Sciatic nerve (tissue), 2 donors: ENCODE data around the gene CLDN19. TPM values are rescaled to one million over a fixed set of nuclear protein-coding genes. Genes with fewer than 3 reads are reported as not detected.
A peak's percentile ranks its signal among the peaks of the same experiment; 100 is the strongest.

ENCODE experiments used
- ATAC-seq: fragments of 200-7000 bp; cut with Tn5 transposase; one replicate; pipeline ENCODE4 v1.9.1; 2020; ENCODE audit warnings: mild to moderate bottlenecking, moderate library complexity
- DNase-seq: peaks from one replicate; pipeline ENCODE4 v3.0.0-alpha.2; 2020; ENCODE audit warnings: low spot score
- intact Hi-C: fragments of 100-400 bp; cut with DNase I; formaldehyde crosslinking; loops from one replicate; pipeline ENCODE4 v1.14.2; 2022
- total RNA-seq: library from RNA; stranded (reverse); fragmentation: NEBNext Ultra II Directional; extraction: Animal tissue kit (Norgen Biotek cat#: 25700); gene quantifications from one replicate; pipeline ENCODE4 v1.2.1, GENCODE V29; 2021
- donor health status: DM: no; HTN: no; CAD: no.
- donor health status: DM: no; HTN: no; CAD: no.

The CLDN19 gene, protein sequence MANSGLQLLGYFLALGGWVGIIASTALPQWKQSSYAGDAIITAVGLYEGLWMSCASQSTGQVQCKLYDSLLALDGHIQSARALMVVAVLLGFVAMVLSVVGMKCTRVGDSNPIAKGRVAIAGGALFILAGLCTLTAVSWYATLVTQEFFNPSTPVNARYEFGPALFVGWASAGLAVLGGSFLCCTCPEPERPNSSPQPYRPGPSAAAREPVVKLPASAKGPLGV
- 243 TPM for total RNA-seq

DNA sequence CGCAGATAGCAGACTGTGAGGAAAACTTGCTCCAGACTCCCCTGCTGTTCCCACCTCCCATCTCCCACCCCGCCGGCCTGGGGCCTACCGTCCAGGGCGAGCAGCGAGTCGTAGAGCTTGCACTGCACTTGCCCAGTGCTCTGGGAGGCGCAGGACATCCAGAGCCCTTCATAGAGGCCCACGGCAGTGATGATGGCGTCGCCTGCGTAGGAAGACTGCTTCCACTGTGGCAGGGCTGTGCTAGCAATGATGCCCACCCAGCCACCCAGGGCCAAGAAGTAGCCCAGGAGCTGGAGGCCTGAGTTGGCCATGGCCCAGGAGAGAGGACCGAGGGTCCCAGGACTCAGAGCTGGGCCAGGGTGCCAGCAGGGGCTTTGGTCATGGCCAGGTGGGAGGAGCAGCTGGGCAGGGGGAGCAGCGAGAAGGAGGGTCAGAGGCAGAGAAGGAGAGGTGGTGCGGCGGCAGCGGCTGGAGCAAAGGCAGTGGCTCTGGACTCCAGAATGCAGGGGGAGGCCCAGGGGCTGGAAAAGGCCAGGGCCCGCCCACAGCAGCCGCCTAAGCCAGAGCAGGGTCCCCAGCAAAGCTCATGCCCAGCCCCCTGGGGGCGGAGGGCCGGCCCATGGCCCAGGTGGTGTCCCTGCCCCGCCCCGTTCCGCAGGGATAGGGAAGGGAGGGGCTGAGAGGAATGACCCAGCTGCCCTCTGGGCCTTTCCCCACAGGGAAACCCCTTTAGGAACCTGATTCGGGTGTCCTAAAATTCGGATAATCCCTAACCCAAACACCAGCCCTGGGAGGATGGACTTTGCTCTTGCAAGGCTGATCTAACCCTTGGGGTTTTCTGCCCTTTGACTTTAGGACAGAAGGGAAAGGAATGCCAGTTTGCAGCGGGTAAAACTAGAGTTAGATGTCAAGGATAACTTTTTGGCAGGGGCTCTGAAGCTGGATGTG, at the start of gene CLDN19:
Gene CLDN19, minus strand, starts transcription at position 484 of the 948 bp plus-strand sequence. Its CDS starts 173 bp downstream, at position 311.
- ATAC-seq = peak; percentile 72
- peak; percentile 75 for DNase-seq
- intact Hi-C loops = loop anchor here (10.0 kb wide), 2 partner anchors 75 to 155 kb away; no protein-coding TSS in a partner anchor

DNA sequence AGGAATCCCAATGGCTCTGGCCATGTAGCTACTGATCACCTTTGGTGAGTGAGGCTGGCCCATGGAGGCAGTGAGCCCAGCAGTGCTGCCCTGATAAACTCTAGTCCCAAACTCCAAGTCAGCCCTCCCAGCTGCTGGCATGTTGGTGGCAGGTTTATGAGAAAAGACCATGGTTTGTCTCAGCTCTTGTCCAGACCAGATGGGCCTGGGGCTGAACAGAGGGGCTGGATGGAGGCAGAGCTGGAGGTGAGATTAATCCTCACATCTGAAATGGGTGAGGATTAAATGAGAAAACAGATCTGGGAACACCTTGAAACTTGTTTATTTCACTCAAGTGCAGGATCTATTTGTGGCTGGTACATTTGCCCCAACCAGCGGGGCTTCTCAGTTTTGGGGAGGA, 48.0 kb upstream of the CLDN19 start:
- DNase-seq (no peak), ATAC-seq (no peak)
- intact Hi-C loops = no loop called here

DNA sequence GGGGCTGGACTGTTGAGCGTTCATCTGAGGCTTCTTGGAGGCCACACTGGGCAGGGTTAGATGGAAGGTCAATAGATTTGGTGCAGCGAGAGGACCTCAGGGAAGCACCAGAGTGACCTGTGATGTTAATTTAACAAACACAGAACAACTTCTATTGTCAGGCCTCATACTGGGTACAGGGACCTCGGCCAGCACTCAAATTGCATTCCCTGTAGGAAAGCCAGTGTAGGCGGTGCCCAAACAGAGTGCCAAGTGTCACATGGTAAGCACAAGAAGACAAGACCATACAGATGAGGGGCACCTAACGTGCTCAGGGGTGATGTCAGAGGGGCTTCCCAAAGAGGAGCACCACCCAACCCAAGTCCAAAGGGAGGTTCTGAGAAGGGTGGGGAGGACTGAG, 46.1 kb upstream of the CLDN19 start:
- intact Hi-C loops = no loop called here
- no peak for DNase-seq
- no peak for ATAC-seq

DNA sequence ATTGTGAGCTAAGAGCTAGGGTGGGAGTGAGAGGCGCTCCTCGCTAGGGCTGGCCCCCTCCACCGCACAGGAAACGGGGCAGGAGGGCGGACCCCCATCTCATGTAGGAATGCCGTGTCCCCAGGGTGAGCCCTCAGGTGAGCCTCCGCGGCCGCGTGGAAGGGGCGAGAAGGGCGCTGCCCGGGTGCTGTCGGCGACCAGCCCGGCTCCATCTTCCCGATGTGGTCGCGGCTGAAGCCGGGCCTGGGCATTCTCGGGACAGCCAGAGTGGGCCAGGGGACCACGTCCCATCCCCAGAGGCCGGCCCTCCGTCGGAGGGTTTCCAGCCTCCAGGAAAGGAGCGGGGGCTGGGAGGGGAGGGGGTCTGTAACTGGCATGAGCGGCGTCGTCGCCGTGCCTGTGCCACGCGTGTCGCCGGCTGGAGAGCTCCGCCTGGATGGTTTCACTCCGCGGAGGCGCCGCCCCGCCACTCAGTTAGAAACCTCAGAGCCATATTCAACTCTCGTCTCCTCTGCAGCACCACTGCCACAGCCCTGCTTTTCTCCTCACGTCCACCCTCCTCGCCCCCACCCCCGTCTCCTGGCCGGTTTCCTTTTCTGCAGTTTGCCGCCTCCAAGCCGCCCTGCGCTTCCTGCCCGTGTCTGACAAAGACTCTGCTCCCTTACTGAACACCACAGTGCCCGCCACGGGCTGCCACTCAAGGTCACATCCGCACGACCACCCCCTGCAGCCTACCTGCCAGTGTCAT, 45.1 kb upstream of the CLDN19 start, which contains the start of gene TMEM269:
Gene TMEM269, plus strand, starts transcription at position 46 of the 748 bp plus-strand sequence. CDS start 4,903 bp downstream, outside the sequence.
- DNase-seq = peak; percentile 62
- ATAC-seq = peak; percentile 65
- intact Hi-C loops = no loop called here

DNA sequence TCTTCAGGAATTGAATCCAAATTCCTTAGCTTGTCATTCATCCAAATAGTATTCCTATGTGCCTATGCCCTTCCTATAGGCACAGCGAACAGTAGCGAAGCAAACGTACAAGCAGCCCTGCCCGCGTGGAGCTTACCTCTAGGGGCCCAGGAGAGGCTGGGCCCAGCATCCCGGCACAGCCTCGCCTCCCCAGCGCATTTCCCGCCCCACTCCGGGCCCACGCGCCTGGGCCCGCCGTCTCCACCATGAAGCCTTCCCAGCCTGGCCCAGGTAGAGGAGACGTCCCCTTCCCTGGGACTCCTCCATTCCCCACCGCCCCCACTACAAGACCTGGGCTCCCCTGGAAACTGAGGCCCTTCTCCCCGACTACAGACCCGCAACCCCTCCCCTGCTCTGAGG, 44.5 kb upstream of the CLDN19 start:
- intact Hi-C loops = no loop called here
- DNase-seq (no peak), ATAC-seq (peak; percentile 11)

DNA sequence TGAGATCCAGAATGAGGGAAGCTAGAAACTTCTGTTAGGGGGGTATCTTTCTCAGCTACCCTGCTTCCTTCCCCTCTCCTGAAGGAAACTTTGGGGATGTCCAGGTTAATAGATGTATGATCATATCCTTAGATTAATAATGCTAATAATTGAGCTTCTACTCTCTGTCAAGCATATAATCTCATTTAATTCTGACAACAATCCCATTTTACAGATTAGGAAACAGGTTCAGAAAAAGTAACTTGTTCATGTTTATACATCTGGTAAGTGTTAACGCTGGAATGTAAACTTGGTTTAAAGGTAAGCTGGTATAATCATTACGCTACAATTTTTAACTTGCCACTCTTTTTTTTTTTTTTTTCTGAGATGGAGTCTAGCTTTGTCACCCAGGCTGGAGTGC, 43.1 kb upstream of the CLDN19 start:
- DNase-seq (no peak), ATAC-seq (no peak)
- intact Hi-C loops = no loop called here

DNA sequence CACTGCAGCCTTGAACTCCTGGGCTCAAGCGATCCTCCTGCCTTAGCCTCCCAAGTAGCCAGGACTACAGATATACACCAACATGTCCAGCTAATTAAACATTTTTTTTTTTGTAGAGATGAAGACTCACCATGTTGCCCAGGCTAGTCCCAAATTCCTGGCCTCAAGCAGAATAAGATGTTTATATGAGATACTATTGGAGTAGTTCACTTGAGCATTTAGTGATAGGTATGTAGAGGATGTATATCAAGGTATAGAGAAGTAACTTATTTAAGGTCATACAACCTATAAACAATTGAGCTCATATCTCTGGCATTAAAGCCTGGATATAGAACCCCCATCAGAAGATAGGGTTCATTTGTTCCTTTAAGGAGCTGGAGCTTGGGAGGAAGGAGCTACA, 40.1 kb upstream of the CLDN19 start:
- DNase-seq = no peak
- ATAC-seq = no peak
- intact Hi-C loops = no loop called here

DNA sequence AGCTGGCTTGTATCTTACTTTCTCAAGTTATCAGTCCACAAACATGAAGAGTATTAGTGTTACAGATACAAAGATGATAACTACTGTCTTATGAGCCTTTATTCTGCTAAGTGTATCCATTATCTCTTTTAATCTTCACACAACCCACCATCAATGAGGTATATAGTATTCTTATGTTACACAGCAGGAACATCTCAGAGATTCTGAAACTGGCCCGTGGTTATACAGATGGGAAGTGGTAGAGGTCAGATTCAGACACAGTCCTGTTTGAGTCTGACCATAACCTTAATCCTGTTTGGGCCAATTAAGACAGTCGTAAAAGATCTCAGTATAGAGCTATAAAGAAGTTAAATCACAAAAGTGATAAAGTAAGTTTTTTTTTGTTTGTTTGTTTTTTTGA, 39.7 kb upstream of the CLDN19 start:
- DNase-seq (no peak), ATAC-seq (no peak)
- intact Hi-C loops = no loop called here

DNA sequence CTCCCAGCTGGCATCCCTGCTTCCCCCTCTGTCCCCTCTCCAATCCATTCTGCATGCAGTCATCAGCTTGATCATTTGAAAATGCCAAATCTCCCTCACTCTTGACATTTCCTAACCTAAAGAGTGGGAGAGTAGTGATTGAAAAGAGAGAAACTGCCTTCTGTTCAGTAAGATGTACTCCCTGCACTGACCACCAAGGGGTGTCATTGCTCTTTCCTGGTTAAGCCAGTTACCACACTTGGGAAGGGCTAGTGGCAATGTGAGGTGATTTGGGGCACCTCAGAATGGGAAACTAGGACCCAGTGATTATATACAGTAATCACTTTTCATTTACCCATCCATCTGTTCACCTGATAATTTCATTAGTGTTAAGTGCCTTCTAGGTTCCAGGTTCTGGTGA, 37.8 kb upstream of the CLDN19 start:
- no peak for DNase-seq
- intact Hi-C loops = no loop called here
- peak; percentile 82 for ATAC-seq

DNA sequence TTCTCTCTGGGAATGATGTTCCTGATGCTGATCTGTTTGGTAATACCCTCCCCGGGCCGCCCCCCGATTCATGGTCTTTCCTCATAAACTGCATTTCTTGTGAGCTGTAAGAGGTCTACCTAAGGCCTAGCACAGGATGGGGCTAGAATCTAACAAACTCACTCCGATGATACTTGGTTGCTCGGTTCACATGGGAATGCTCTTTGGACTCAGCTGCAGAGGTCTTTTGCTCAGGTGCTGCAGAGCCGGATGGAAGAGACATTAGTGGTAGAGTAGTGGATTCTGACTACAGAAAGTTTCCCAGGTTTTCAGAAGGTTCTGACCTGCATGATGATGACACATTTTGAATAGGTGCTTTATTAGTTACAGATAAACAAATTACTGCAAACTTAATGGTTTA, 36.5 kb upstream of the CLDN19 start:
- intact Hi-C loops = no loop called here
- no peak for ATAC-seq
- DNase-seq = no peak

DNA sequence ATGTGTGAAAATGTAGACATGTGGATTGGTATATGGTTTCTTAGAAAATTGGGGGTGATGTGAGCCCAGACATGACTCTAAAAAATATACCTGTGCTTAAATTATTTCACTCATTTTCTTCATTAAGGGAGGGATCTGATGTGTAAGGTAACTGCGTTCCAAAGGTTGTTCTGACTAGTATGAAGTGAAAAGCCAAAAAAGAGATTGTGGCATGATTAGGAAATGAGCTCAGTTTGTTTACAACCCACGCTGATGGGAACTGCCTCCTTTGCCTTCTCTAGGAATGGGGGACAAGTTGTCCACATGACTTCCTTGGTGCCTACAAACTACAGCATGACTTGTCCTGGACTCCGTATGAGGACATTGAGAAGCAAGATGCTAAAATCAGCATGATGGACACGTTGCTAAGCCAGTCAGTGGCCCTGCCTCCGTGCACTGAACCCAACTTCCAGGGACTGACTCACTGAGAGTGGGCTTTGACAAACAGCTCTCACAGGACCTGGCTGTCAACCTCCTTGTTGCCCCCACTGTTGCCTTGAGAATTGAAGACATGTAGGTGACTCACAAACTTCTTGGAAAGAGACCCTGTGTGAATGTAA, 35.0 kb upstream of the CLDN19 start:
- DNase-seq (no peak), ATAC-seq (no peak)
- intact Hi-C loops = no loop called here

DNA sequence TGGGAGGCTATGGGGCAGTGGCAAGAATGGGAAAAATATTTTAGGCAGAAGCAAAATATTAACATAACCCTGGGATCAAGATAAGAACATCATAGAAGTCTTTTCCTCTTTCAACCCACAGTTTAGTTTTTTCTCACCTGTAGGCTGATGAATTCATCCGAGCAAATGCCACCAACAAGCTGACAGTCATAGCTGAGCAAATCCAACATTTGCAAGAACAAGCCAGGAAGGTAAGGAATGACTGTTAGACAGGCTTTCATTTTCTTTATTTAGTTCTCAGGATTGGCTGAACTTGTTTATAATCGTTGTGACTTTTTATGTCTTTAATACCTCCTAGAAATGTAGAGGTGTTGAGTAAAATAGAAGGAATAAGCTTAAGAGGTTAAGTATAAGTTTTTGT, 33.4 kb upstream of the CLDN19 start:
- ATAC-seq = no peak
- intact Hi-C loops = no loop called here
- DNase-seq = no peak

DNA sequence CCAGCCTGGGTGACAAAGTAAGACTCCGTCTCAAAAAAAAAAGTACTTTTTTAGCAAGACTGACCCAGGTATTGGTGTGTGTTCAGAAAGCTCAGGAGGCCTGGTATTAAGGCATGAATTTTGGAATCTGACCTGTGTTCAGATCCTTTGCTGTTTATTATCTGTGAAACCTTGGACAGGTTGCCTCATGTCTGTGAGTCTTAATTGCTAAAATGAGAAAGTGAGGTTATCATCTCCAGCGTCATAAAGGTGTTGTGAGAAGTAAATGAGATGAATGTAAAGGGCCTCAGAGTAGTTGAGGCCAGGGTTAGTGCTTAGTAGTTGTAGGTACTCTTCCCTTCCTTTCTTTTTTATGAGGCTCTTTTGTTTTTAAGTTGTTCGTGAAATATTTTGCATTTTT, 29.8 kb upstream of the CLDN19 start:
- DNase-seq (no peak), ATAC-seq (no peak)
- intact Hi-C loops = no loop called here

DNA sequence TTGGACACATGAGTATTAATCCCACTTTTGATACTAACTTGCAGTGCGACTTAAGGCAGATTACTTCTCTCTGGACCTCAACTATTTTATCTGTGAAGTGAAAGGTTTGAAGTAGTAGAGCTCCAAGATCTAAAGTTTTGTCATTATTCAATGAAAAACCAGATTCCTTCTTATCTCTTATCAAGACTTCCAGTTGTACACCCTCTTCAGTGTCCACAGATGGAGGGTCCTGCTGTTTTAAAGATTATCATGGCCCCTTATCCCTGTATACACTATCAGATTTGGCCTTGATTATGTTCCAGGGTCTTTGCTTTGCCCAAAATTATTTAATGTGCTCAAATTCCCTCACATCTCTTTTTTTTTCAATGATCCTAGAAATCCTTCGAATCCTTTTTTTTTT, 28.1 kb upstream of the CLDN19 start:
- no peak for ATAC-seq
- intact Hi-C loops = no loop called here
- DNase-seq = no peak

DNA sequence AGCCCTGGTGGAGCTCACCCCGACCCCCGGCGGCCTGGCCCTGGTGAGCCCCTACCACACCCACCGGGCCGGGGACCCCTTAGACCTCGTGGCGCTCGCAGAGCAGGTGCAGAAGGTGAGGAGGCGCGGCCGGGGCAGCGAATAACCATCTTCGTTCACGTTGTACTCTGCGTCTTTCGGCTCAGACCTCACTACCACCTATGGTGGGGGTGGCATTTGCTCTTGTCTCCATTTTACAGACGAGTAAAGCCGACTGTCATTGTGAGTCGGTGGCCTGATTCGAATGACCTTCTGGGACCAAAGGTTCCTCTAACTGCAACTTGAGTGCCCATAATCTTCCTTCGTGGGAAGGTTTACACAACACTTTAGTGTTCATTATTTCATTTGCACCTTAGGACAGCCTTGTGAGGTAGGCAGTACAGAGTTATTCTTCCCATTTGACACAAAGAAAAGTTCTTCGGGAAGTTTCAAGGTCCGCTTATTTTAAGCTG, 27.5 kb upstream of the CLDN19 start:
- DNase-seq (no peak), ATAC-seq (no peak)
- intact Hi-C loops = no loop called here

DNA sequence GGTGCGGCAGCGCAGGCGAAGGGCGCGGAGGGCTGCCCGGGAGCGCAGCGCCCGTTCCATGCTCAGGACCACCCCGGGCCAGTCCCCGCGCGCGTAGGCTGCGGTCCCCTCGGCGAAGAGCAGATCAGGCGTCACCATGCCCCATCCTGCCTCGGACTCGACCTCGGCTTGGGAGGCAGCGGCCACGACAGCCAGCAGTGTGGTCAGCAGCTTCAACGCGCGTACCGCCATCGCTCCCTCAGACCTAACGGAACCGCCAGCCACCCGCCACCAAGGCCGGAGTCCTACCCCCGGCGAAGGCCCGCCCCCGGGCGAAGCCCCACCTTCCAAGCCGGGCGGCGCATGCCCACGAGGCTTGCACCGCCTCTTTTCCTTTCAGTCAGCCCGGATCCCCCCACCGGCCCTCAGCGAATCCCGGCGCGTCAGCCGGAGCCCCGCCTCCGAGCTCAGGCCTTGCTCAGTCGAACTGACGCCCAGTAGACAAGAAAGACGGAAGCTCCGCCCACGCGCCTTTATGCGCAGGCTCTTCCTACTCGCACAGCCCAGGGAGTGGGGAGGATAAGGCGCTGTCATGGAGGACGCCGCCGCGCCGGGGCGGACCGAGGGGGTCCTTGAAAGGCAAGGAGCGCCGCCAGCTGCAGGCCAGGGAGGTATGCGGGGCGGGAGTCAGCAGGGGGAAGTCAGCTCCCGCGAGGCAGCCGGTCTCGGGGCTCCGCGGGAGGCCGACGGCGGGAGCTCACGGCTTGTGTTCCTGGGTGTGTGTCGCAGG, 26.9 kb upstream of the CLDN19 start, which contains the start of the genes C1orf50 and P3H1:
Gene C1orf50, plus strand, starts transcription at position 509 of the 769 bp plus-strand sequence. Its CDS starts 63 bp downstream, at position 572.
Gene P3H1, minus strand, starts transcription at position 288 of the 769 bp plus-strand sequence. Its CDS starts 57 bp downstream, at position 231.
- ATAC-seq = peak; percentile 98
- peak; percentile 100 for DNase-seq
- intact Hi-C loops = no loop called here

DNA sequence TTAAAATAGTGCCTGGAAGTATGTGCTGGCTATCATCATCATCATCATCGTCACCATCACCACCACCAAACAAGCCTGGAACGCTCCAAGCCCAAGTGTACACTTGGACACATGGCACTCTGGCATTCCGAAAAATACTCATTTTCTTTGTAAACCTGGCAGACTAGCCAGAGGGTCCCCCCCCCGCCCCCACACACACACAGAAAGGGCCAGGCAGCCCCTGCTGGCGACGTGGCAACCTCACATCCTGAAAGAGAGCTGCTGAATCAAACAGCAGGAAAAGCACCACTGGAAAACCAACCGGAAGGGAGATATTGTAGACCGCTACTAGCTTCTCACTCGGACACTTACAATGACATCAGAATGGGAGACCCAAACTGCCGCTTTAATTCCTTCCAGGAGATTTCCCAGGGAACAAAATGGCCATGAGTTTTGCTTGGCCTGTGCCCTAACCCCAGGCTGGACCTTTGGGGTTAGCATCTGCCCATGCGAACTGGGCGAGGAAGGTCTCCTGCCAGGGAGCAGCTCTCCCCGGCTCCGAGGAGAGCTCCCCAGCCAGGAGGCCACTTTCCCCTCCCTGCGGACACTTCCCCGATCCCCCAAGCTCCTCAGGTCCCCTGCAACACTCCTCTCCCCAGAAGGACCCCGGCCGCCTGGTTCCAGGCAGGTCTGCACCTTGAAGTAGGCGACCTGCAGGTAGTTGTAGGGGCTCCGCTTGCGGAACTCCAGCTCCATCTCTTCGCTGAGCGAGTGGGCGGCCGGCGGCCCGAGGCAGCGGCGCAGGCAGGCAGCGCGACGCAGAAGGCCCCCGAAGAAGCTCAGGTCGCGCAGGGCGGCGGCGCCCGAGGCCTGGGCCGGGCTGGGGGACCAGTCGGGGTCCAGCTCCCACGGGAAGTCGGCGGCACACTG, 26.1 kb upstream of the CLDN19 start:
- intact Hi-C loops = no loop called here
- DNase-seq = no peak
- peak; percentile 23 for ATAC-seq
